IMR-90 (cell line): ENCODE results near the gene ALB. TPM values are rescaled to one million over a fixed set of nuclear protein-coding genes. Genes with fewer than 3 reads are reported as not detected.
A peak's percentile ranks its signal among the peaks of the same experiment; 100 is the strongest.

Experiments
- ATAC-seq: fragments of 200-7000 bp; cut with Tn5 transposase; 2 replicates; pipeline ENCODE4 v1.9.1; 2020; ENCODE audit warnings: low read depth, mild to moderate bottlenecking, moderate library complexity
- BruUV-seq: library from RNA; stranded (reverse); fragments of 400-500 nt; replicated peaks from 2 replicates; lab custom pipeline; 2021; lab: Mats Ljungman, UMichigan
- CTCF ChIA-PET: fragments of 300-600 bp; formaldehyde crosslinking; extraction: SDS; loops from one replicate; lab custom pipeline; 2021; ENCODE audit warnings: antibody characterized with exemption; lab: Yijun Ruan, JAX
- POLR2A ChIA-PET: fragments of 300-600 bp; sonication (Branson Sonifier 250); formaldehyde crosslinking; loops from one replicate; lab custom pipeline; 2022; ENCODE audit warnings: antibody characterized with exemption; ENCODE audit not compliant: unreplicated experiment; lab: Charles Lee
- DNase-seq: peaks from one replicate; pipeline ENCODE4 v3.0.0; 2013
- H2AFZ ChIP-seq: replicated peaks from 2 replicates; pipeline ENCODE3; 2013; ENCODE audit warnings: low read length, mild to moderate bottlenecking; ENCODE audit not compliant: poor library complexity
- H2AK5ac ChIP-seq: 2 replicates; pipeline ENCODE4 v1.6.1; 2013; ENCODE audit warnings: low read depth, low read length, inconsistent platforms
- H2AK9ac ChIP-seq: replicated peaks from 2 replicates; pipeline ENCODE3; 2013; ENCODE audit warnings: mild to moderate bottlenecking, low read depth, low read length, moderate library complexity; ENCODE audit not compliant: poor library complexity
- H2BK120ac ChIP-seq: 2 replicates; pipeline ENCODE4 v1.6.1; 2013; ENCODE audit warnings: low read depth, low read length, inconsistent platforms
- H2BK15ac ChIP-seq: 3 replicates; pipeline ENCODE4 v1.6.1; 2013; ENCODE audit warnings: low read depth, low read length, inconsistent platforms
- H2BK20ac ChIP-seq: 2 replicates; pipeline ENCODE4 v1.6.1; 2013; ENCODE audit warnings: low read depth, mild to moderate bottlenecking, inconsistent platforms, low read length, moderate library complexity
- H2BK5ac ChIP-seq: 2 replicates; pipeline ENCODE4 v1.6.1; 2013; ENCODE audit warnings: mild to moderate bottlenecking, low read depth, low read length, inconsistent platforms; ENCODE audit not compliant: poor library complexity, severe bottlenecking
- H3K14ac ChIP-seq: replicated peaks from 2 replicates; pipeline ENCODE4 v1.6.1; 2013; ENCODE audit warnings: low read depth, low read length, inconsistent platforms
- H3K18ac ChIP-seq: 2 replicates; pipeline ENCODE4 v1.6.1; 2013; ENCODE audit warnings: low read depth, low read length, control low read depth
- H3K23ac ChIP-seq: 2 replicates; pipeline ENCODE4 v1.6.1; 2013; ENCODE audit warnings: low read depth, low read length, inconsistent platforms
- H3K27ac ChIP-seq: 2 replicates; pipeline ENCODE4 v1.5.1; 2013; ENCODE audit warnings: mild to moderate bottlenecking, control low read depth, low read length; ENCODE audit not compliant: insufficient read depth
- H3K27me3 ChIP-seq: 2 replicates; pipeline ENCODE4 v1.6.1; 2013; ENCODE audit warnings: low read length; ENCODE audit not compliant: control insufficient read depth, insufficient read depth
- H3K36me3 ChIP-seq: 2 replicates; pipeline ENCODE4 v1.6.1; 2013; ENCODE audit warnings: low read length, mixed read lengths; ENCODE audit not compliant: control insufficient read depth, insufficient read depth
- H3K4ac ChIP-seq: 2 replicates; pipeline ENCODE4 v1.6.1; 2013; ENCODE audit warnings: low read depth, low read length, inconsistent platforms
- H3K4me1 ChIP-seq: 2 replicates; pipeline ENCODE4 v1.6.1; 2013; ENCODE audit warnings: low read length, mixed read lengths; ENCODE audit not compliant: control insufficient read depth, insufficient read depth
- H3K4me2 ChIP-seq: 2 replicates; pipeline ENCODE4 v1.6.1; 2013; ENCODE audit warnings: low read depth, mild to moderate bottlenecking, control low read depth, low read length, moderate library complexity
- H3K4me3 ChIP-seq: 2 replicates; pipeline ENCODE4 v1.5.1; 2013; ENCODE audit warnings: low read depth, mild to moderate bottlenecking, control low read depth, low read length, moderate library complexity; ENCODE audit not compliant: insufficient read depth
- H3K56ac ChIP-seq: 2 replicates; pipeline ENCODE4 v1.6.1; 2013; ENCODE audit warnings: low read length, inconsistent platforms; ENCODE audit not compliant: insufficient read depth; ENCODE audit errors: extremely low read depth
- H3K79me1 ChIP-seq, 2 experiments: 2 replicates each; pipeline ENCODE4 v1.6.1; 2013; ENCODE audit warnings: low read length in 2 of 2, inconsistent platforms in 1 of 2, low read depth in 1 of 2
- H3K9ac ChIP-seq: 2 replicates; pipeline ENCODE4 v1.6.1; 2013; ENCODE audit warnings: low read depth, low read length, control low read depth
- H3K9me1 ChIP-seq: 2 replicates; pipeline ENCODE4 v1.6.1; 2013; ENCODE audit warnings: low read length, inconsistent platforms; ENCODE audit not compliant: insufficient read depth
- H3K9me3 ChIP-seq: 2 replicates; pipeline ENCODE4 v1.6.1; 2013; ENCODE audit warnings: low read length; ENCODE audit not compliant: control insufficient read depth, insufficient read depth
- H4K20me1 ChIP-seq: 2 replicates; pipeline ENCODE4 v1.6.1; 2013; ENCODE audit warnings: low read length, inconsistent platforms; ENCODE audit not compliant: insufficient read depth
- H4K5ac ChIP-seq: 2 replicates; pipeline ENCODE4 v1.6.1; 2013; ENCODE audit warnings: mild to moderate bottlenecking, low read depth, low read length, control low read depth
- H4K8ac ChIP-seq, 2 experiments: 2 replicates each; pipeline ENCODE4 v1.6.1; 2013; ENCODE audit warnings: low read depth in 2 of 2, low read length in 2 of 2, control low read depth in 1 of 2, inconsistent platforms in 1 of 2
- H4K91ac ChIP-seq: 2 replicates; pipeline ENCODE4 v1.6.1; 2013; ENCODE audit warnings: low read depth, low read length, inconsistent platforms; ENCODE audit not compliant: insufficient read depth
- ELK1 ChIP-seq: fragments of 150-350 bp; IDR thresholded peaks from 2 replicates; pipeline ENCODE4 v1.6.1; 2016; ENCODE audit warnings: low read depth, mild to moderate bottlenecking, low read length, moderate library complexity, borderline replicate concordance
- FOS ChIP-seq: fragments of 150-350 bp; IDR thresholded peaks from 2 replicates; pipeline ENCODE4 v1.6.1; 2016; ENCODE audit warnings: low read depth, low read length
- MAFK ChIP-seq: IDR thresholded peaks from 2 replicates; pipeline ENCODE4 v1.6.1; 2012; ENCODE audit warnings: low read depth, low read length, improper control_type of control experiment
- RCOR1 ChIP-seq: IDR thresholded peaks from 2 replicates; pipeline ENCODE4 v1.6.1; 2012; ENCODE audit warnings: mild to moderate bottlenecking, low read length, improper control_type of control experiment; ENCODE audit not compliant: insufficient replicate concordance
- USF2 ChIP-seq: fragments of 150-350 bp; IDR thresholded peaks from 2 replicates; pipeline ENCODE4 v1.6.1; 2017; ENCODE audit warnings: mild to moderate bottlenecking, antibody characterized with exemption, low read length, low read depth
- WGBS, 2 experiments: methylation state at CpG; one replicate each; pipeline versions ENCODE4 v1.1.5 to v1.1.7; 2013; ENCODE audit warnings: missing lambda C conversion rate in 2 of 2; ENCODE audit not compliant: insufficient read length in 1 of 2; ENCODE audit errors: extremely low coverage in 2 of 2; 5-methylcytosine and 5-hydroxymethylcytosine counted together
- dilution Hi-C: fragments of 300-500 bp; cut with HindIII; formaldehyde crosslinking; loops from one replicate; pipeline ENCODE4 v1.14.3; 2018; ENCODE audit warnings: low sequenced_read_pairs; ENCODE audit not compliant: unreplicated experiment
- in situ Hi-C: fragments of 300-500 bp; cut with MboI; formaldehyde crosslinking; loops from 3 replicates; pipeline ENCODE4 v1.14.3; 2019; ENCODE audit warnings: low sequenced_read_pairs, inconsistent platforms, mixed read lengths
- intact Hi-C: fragments of 100-400 bp; cut with micrococcal nuclease; formaldehyde crosslinking; loops from 2 replicates; pipeline ENCODE4 v1.10.0; 2022
- polyA plus RNA-seq, 3 experiments: library from polyadenylated mRNA; depleted of rRNA; stranded (reverse); fragments of >200 nt; gene quantifications; 2 replicates each; pipeline ENCODE4 v1.2.3, GENCODE V29; 2012; ENCODE audit warnings: low replicate concordance in 1 of 3
- total RNA-seq: library from RNA; depleted of rRNA; stranded (reverse); fragments of >200 nt; gene quantifications from 2 replicates; pipeline ENCODE4 v1.2.3, GENCODE V29; 2012

ALB gene
- total and polyA plus RNA-seq, 2 of the 4 experiments (the other 2 are of a cell fraction): not detected

- H3K14ac ChIP-seq: no peak overlapping the region
- H2BK120ac ChIP-seq: no peak overlapping the region
- H4K91ac ChIP-seq: no peak overlapping the region
- H3K27ac ChIP-seq: no peak overlapping the region
- no peaks in the 10 kb centered on the region for H3K36me3 ChIP-seq
- H3K4me1 ChIP-seq: no peaks in the 10 kb centered on the region
- no peak overlapping the region for H4K5ac ChIP-seq
- H2BK5ac ChIP-seq: no peak overlapping the region
- ChIA-PET CTCF (interaction anchor here (0.8 kb wide), 1 partner anchor 20 kb away, joined by 4 read pairs; no protein-coding TSS in a partner anchor), POLR2A (no interaction called here)
- no peaks in the 10 kb centered on the region for H3K79me1 ChIP-seq
- H3K27me3 ChIP-seq: peaks cover 5% of the 10 kb centered on the region
- no peak overlapping the region for H3K4ac ChIP-seq
- in situ Hi-C loops: no loop called here
- no peak overlapping the region for H2BK20ac ChIP-seq
- intact Hi-C loops: no loop called here
- dilution Hi-C loops: no loop called here
- ATAC-seq (no peak), DNase-seq (no peak)
- no peak for TF ChIP-seq ELK1
- no peak for TF ChIP-seq USF2
- TF ChIP-seq MAFK: 0 out of 2 replicates have a peak, but pooled peaks have one; percentile 4
- no peak for TF ChIP-seq FOS
- TF ChIP-seq RCOR1: no peak
- no peak overlapping the region for H3K23ac ChIP-seq
- H3K9me3 ChIP-seq: no peaks in the 10 kb centered on the region
- no peak overlapping the region for H3K18ac ChIP-seq
- no peak overlapping the region for H2AFZ ChIP-seq
- H3K9ac ChIP-seq: no peak overlapping the region
- no peak overlapping the region for H3K56ac ChIP-seq
- H3K4me3 ChIP-seq: no peak overlapping the region
- no peaks in the 10 kb centered on the region for H3K9me1 ChIP-seq
- H4K8ac ChIP-seq: no peak overlapping the region
- H4K20me1 ChIP-seq: no peaks in the 10 kb centered on the region
- no peak overlapping the region for H2AK5ac ChIP-seq
- no peak overlapping the region for H2BK15ac ChIP-seq
- no TSS peak for BruUV-seq
- no CpG with 5 or more reads among the region's 3 CpGs for WGBS, 2 experiments
- no peak overlapping the region for H3K4me2 ChIP-seq
- H2AK9ac ChIP-seq: no peak overlapping the region
Measured at GRCh38 chr4:73426666-73427065, 22.6 kb downstream of the ALB start.
